Caco-2 (cell line): ENCODE data around the gene NUDT4B. TPM values are rescaled to one million over a fixed set of nuclear protein-coding genes. Genes with fewer than 3 reads are reported as not detected.
"Not testable (repeated sequence)": the region's sequence is repeated elsewhere in the genome, so short reads cannot be mapped to it uniquely, and the experiment has no call there.

Experiments used
- BruUV-seq: library from RNA; stranded (reverse); fragments of 400-500 nt; replicated peaks from 2 replicates; lab custom pipeline; 2021; lab: Mats Ljungman, UMichigan
- CTCF ChIA-PET: fragments of 300-600 bp; sonication (Branson Sonifier 250); formaldehyde crosslinking; loops from one replicate; lab custom pipeline; 2022; ENCODE audit warnings: antibody characterized with exemption; lab: Charles Lee
- POLR2A ChIA-PET: fragments of 300-600 bp; sonication (Branson Sonifier 250); formaldehyde crosslinking; loops from one replicate; lab custom pipeline; 2022; ENCODE audit warnings: antibody characterized with exemption; lab: Charles Lee
- DNase-seq, 2 experiments: peaks; one replicate each; pipeline versions ENCODE4 v3.0.0 to v3.0.0-alpha.2; 2020 to 2022
- H3K27me3 ChIP-seq: replicated peaks from 2 replicates; pipeline ENCODE4 v1.6.0; 2011; ENCODE audit warnings: low read length; ENCODE audit not compliant: control insufficient read depth, insufficient read depth
- H3K36me3 ChIP-seq: 2 replicates; pipeline ENCODE4 v1.5.1; 2011; ENCODE audit warnings: low read length; ENCODE audit not compliant: control insufficient read depth, insufficient read depth
- H3K4me1 ChIP-seq: fragments of 250-450 bp; sonication (Bioruptor Pico); 2 replicates; pipeline ENCODE4 v1.5.1; 2020; ENCODE audit warnings: mild to moderate bottlenecking
- H3K4me3 ChIP-seq: 2 replicates; pipeline ENCODE4 v1.5.1; 2011; ENCODE audit warnings: low read depth, mild to moderate bottlenecking, control low read depth, low read length
- H3K9me3 ChIP-seq: fragments of 250-450 bp; sonication (Bioruptor Pico); 2 replicates; pipeline ENCODE4 v1.5.1; 2020; ENCODE audit warnings: mild to moderate bottlenecking, moderate library complexity
- H3K27ac Mint-ChIP-seq: one replicate; pipeline ENCODE4 v1.8.0; 2022; ENCODE audit warnings: mixed read lengths; ENCODE audit not compliant: unreplicated experiment
- H3K27me3 Mint-ChIP-seq: one replicate; pipeline ENCODE4 v1.8.0; 2022; ENCODE audit warnings: mixed read lengths; ENCODE audit not compliant: insufficient read depth, unreplicated experiment
- H3K36me3 Mint-ChIP-seq: one replicate; pipeline ENCODE4 v1.8.0; 2022; ENCODE audit warnings: mild to moderate bottlenecking, mixed read lengths; ENCODE audit not compliant: insufficient read depth, unreplicated experiment
- H3K4me1 Mint-ChIP-seq: one replicate; pipeline ENCODE4 v1.8.0; 2022; ENCODE audit warnings: low read depth, mixed read lengths; ENCODE audit not compliant: unreplicated experiment
- H3K4me3 Mint-ChIP-seq: one replicate; pipeline ENCODE4 v1.8.0; 2022; ENCODE audit warnings: mild to moderate bottlenecking, moderate library complexity, mixed read lengths; ENCODE audit not compliant: unreplicated experiment
- H3K9me3 Mint-ChIP-seq: one replicate; pipeline ENCODE4 v1.8.0; 2022; ENCODE audit warnings: mixed read lengths; ENCODE audit not compliant: unreplicated experiment
- intact Hi-C: fragments of 100-400 bp; cut with micrococcal nuclease; formaldehyde crosslinking; loops from one replicate; pipeline ENCODE4 v1.10.0; 2022; ENCODE audit not compliant: unreplicated experiment
- total RNA-seq: library from RNA; stranded (reverse); gene quantifications from 2 replicates; pipeline ENCODE4 v1.2.3, GENCODE V29; 2022

Gene NUDT4B
- total RNA-seq, 1 experiment from 2014 or later = not detected

DNA sequence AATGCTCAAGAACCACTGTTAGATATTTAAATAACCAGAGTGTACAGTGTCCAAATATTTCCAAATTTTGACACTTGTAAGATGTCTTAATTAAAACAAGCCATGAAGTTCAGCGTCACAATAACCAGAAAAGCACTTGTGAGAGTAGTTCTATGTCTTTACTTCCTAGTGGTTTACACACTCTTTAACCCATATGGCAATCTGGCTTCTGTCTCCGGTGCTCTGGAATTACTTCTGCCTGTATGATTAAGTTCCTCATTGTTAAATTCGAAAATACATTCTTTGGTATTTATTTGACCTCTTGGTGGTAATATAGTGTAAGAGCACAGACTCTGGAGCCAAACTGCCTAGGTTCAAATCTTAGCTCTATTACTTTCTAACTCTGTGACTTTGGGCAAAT is 20.9 kb downstream of the NUDT4B start:
- BruUV-seq, H3K27me3 ChIP-seq, H3K9me3 Mint-ChIP-seq, H3K27ac Mint-ChIP-seq, intact Hi-C loops, H3K36me3 Mint-ChIP-seq, H3K4me3 ChIP-seq, H3K4me1 Mint-ChIP-seq, POLR2A ChIA-PET, H3K36me3 ChIP-seq, DNase-seq, H3K27me3 Mint-ChIP-seq, H3K9me3 ChIP-seq, H3K4me3 Mint-ChIP-seq, CTCF ChIA-PET, H3K4me1 ChIP-seq: not testable (repeated sequence)

DNA sequence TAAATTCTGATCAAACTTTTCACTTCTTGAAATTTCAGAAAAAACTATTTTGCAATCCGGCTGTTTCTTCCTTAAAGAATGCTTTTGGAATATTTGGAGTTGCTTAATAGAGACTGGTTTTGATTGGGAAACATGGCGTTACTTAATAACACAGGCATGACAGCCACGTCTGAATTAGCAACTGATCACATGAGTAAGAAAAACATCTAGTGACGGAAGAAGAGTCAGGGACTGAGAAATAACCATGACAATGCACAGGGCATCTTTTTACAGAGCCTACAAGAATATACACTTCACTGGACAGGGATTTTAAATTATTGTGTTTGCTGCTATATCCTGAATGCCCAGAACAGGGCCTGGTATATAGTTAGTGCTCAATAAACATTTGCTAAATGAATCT is 25.1 kb downstream of the NUDT4B start:
- H3K9me3 Mint-ChIP-seq, H3K4me1 Mint-ChIP-seq, H3K36me3 ChIP-seq, H3K4me3 ChIP-seq, H3K9me3 ChIP-seq, H3K27ac Mint-ChIP-seq, intact Hi-C loops, H3K4me1 ChIP-seq, H3K27me3 Mint-ChIP-seq, CTCF ChIA-PET, DNase-seq, POLR2A ChIA-PET, H3K27me3 ChIP-seq, H3K4me3 Mint-ChIP-seq, BruUV-seq, H3K36me3 Mint-ChIP-seq: not testable (repeated sequence)

DNA sequence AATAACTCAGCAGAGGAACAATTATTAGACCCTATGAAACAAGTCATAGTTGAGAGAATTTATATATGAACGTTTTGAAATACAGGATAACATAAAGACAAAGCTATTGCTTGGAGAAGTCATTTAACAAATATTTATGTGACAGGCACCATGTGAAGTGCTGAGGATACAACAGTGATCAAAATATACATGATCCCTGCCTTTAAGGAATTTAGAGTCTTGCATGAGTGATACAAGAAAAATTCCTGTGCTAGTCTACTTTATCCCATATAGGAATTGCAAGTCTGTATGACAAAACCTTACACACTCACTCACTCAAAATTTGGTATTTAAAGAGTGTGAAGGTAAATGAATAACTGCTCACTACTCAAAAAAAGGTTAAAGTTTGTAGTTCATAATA is 25.5 kb downstream of the NUDT4B start:
- DNase-seq, H3K9me3 Mint-ChIP-seq, H3K4me1 Mint-ChIP-seq, H3K36me3 Mint-ChIP-seq, H3K4me3 ChIP-seq, H3K9me3 ChIP-seq, H3K36me3 ChIP-seq, CTCF ChIA-PET, intact Hi-C loops, H3K4me1 ChIP-seq, POLR2A ChIA-PET, H3K27ac Mint-ChIP-seq, H3K27me3 ChIP-seq, H3K27me3 Mint-ChIP-seq, H3K4me3 Mint-ChIP-seq, BruUV-seq: not testable (repeated sequence)

DNA sequence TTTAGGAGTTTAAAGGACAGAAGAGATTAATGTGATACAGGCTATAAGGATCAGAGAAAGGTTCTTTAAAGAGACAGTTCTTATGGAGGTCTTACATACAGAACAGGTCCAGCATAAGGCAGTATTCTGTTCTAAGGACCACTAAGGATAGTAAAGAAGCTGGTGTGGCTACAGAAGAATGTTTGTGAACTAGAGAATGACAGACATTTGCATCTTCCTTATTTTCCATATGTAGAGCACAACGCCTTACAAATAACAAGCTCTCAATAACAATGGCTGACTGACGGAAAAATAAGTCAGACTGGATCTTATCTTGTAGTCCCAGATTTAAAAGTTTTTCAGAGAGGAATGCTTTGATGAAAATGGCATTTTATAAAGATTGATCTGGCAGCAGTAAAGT is 26.7 kb downstream of the NUDT4B start:
- H3K27ac Mint-ChIP-seq, CTCF ChIA-PET, H3K36me3 ChIP-seq, DNase-seq, H3K4me3 Mint-ChIP-seq, H3K4me1 Mint-ChIP-seq, H3K27me3 Mint-ChIP-seq, H3K36me3 Mint-ChIP-seq, H3K27me3 ChIP-seq, H3K4me3 ChIP-seq, H3K9me3 ChIP-seq, H3K4me1 ChIP-seq, BruUV-seq, intact Hi-C loops, H3K9me3 Mint-ChIP-seq, POLR2A ChIA-PET: not testable (repeated sequence)

DNA sequence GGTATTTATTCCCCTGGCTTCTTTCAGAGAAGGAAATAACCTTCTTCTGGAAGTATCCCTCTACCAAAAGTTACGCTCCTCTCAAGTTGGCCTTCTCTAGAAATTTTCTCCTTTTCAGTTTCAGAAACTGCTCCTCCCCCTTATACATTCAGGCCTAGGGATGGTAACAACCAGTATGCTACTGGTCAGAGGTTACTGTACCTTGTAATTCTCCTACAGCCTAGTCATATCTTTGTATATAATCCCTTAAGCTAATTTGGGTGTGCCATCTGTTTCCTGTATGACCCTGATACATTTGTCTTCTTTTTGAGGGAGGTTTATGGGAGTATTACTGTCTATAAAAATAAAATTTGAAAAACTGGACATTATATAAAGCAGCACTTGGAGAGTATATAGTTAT is 29.1 kb downstream of the NUDT4B start:
- H3K9me3 Mint-ChIP-seq, H3K27ac Mint-ChIP-seq, H3K27me3 ChIP-seq, H3K4me1 ChIP-seq, intact Hi-C loops, H3K4me3 ChIP-seq, CTCF ChIA-PET, DNase-seq, BruUV-seq, H3K36me3 Mint-ChIP-seq, H3K4me1 Mint-ChIP-seq, H3K4me3 Mint-ChIP-seq, H3K9me3 ChIP-seq, H3K27me3 Mint-ChIP-seq, H3K36me3 ChIP-seq, POLR2A ChIA-PET: not testable (repeated sequence)

DNA sequence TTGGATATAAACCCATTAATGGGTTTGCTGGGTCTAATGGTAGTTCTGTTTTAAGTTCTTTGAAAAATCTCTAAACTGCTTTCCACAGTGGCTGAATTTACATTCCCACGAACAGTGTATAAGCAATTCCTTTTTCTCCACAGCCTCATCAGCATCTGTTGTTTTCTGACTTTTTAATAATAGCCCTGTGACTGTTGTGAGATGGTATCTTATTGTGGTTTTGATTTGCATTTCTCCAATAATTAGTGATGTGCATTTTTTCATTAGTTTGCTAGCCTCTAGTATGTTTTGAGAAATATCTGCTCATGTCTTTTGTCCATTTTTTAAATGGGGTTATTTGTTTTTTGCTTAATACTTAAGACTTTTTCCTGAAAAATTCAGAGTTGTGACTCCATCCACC is 31.8 kb downstream of the NUDT4B start:
- CTCF ChIA-PET, H3K4me1 Mint-ChIP-seq, POLR2A ChIA-PET, BruUV-seq, DNase-seq, H3K27me3 ChIP-seq, H3K4me3 ChIP-seq, H3K36me3 Mint-ChIP-seq, H3K4me3 Mint-ChIP-seq, H3K4me1 ChIP-seq, H3K27ac Mint-ChIP-seq, H3K36me3 ChIP-seq, H3K9me3 ChIP-seq, H3K9me3 Mint-ChIP-seq, H3K27me3 Mint-ChIP-seq, intact Hi-C loops: not testable (repeated sequence)

DNA sequence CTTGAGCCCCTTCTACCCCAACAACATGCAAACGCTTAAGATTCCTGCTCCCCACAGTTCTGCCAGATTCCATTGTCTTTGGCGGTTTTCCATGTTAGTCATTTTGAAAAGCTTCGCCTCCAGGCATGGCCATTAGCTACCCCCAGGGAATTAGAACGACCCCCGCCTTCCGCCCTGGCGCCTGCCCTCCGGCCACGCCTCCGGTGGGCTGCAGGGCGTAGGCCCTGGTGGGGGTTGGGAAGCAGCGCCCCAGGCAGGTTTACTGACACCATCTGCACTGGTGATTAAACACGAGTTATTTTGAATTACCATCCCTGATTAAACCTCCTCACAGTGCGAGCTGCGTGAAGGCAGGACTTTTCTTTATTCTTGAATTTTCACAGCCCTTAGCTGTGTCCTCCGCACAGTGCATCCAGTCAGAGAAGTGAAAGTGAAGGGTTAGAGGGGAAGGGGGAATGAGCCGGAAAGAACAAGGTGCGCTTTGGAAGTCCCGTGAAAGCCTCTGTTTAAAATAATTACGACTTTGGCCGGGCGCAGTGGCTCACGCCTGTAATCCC is 43.0 kb downstream of the NUDT4B start:
- H3K36me3 ChIP-seq, H3K4me1 ChIP-seq, intact Hi-C loops, H3K4me3 ChIP-seq, H3K4me3 Mint-ChIP-seq, H3K9me3 ChIP-seq, H3K27me3 Mint-ChIP-seq, H3K27me3 ChIP-seq, POLR2A ChIA-PET, H3K4me1 Mint-ChIP-seq, H3K9me3 Mint-ChIP-seq, H3K36me3 Mint-ChIP-seq, DNase-seq, BruUV-seq, H3K27ac Mint-ChIP-seq, CTCF ChIA-PET: not testable (repeated sequence)
